GM18502 (cell line): ENCODE results near the gene IGSF3.
"Not testable (repeated sequence)": the region's sequence is repeated elsewhere in the genome, so short reads cannot be mapped to it uniquely, and the experiment has no call there.

ENCODE experiments used
- ATAC-seq: cut with Tn5 transposase; IDR thresholded peaks from one replicate; pipeline ENCODE4 v1.9.1; 2021; ENCODE audit warnings: mild to moderate bottlenecking; ENCODE audit not compliant: unreplicated experiment, poor library complexity

IGSF3 gene

GRCh38 chr1:116666187-116667077, 1.1 kb downstream of the IGSF3 start:
- ATAC-seq = no peak

- no peak for ATAC-seq
Observed at GRCh38 chr1:116664978-116665371, 2.6 kb downstream of the IGSF3 start.

- ATAC-seq = no peak
Observed at GRCh38 chr1:116664366-116664977, 3.1 kb downstream of the IGSF3 start.

GRCh38 chr1:116663821-116664220, 3.7 kb downstream of the IGSF3 start:
- ATAC-seq = no peak

- no peak for ATAC-seq
Observed at GRCh38 chr1:116661633-116662032, 5.9 kb downstream of the IGSF3 start.

GRCh38 chr1:116658645-116659044, 8.9 kb downstream of the IGSF3 start:
- ATAC-seq = not testable (repeated sequence)

- not testable (repeated sequence) for ATAC-seq
Observed at GRCh38 chr1:116657836-116658235, 9.7 kb downstream of the IGSF3 start.

- no peak for ATAC-seq
Observed at GRCh38 chr1:116654351-116654750, 13.2 kb downstream of the IGSF3 start.

- ATAC-seq = not testable (repeated sequence)
Observed at GRCh38 chr1:116652598-116652997, 14.9 kb downstream of the IGSF3 start.

GRCh38 chr1:116650781-116651180, 16.8 kb downstream of the IGSF3 start:
- not testable (repeated sequence) for ATAC-seq

GRCh38 chr1:116649041-116649440, 18.5 kb downstream of the IGSF3 start:
- ATAC-seq = not testable (repeated sequence)

GRCh38 chr1:116648325-116648724, 19.2 kb downstream of the IGSF3 start:
- ATAC-seq = not testable (repeated sequence)

- not testable (repeated sequence) for ATAC-seq
Observed at GRCh38 chr1:116647186-116647585, 20.3 kb downstream of the IGSF3 start.

GRCh38 chr1:116646673-116647170, 20.8 kb downstream of the IGSF3 start:
- not testable (repeated sequence) for ATAC-seq

GRCh38 chr1:116645802-116646672, 21.5 kb downstream of the IGSF3 start:
- ATAC-seq = not testable (repeated sequence)

GRCh38 chr1:116644993-116645392, 22.5 kb downstream of the IGSF3 start:
- not testable (repeated sequence) for ATAC-seq

GRCh38 chr1:116644096-116644495, 23.4 kb downstream of the IGSF3 start:
- ATAC-seq = not testable (repeated sequence)

- ATAC-seq = not testable (repeated sequence)
Observed at GRCh38 chr1:116643281-116643751, 24.2 kb downstream of the IGSF3 start.

GRCh38 chr1:116642311-116643280, 24.9 kb downstream of the IGSF3 start:
- not testable (repeated sequence) for ATAC-seq
